Naive thymus-derived CD8-positive, alpha-beta T cell (primary cell): ENCODE data around the gene PPM1L. TPM values are rescaled to one million over a fixed set of nuclear protein-coding genes. Genes with fewer than 3 reads are reported as not detected.
"Not testable (repeated sequence)": the region's sequence is repeated elsewhere in the genome, so short reads cannot be mapped to it uniquely, and the experiment has no call there.

Source experiments
- ATAC-seq, 2 donors: fragments of 150-1000 bp; cut with Tn5 transposase in 1 of 2; sonication (Bioruptor Pico), chemical (Tn5 transposase) in 1 of 2; 1 replicate in 1 of 2; 2 replicates in 1 of 2; pipeline ENCODE4 v1.10.0; 2021; ENCODE audit warnings: mild to moderate bottlenecking in 2 of 2, moderate library complexity in 2 of 2
- POLR2A ChIA-PET: fragments of 350-600 bp; sonication (Branson Sonifier 250); formaldehyde crosslinking; loops from one replicate; lab custom pipeline; 2021; ENCODE audit warnings: antibody characterized with exemption; lab: Charles Lee
- DNase-seq, 10 donors: peaks; one replicate each; pipeline versions ENCODE4 v3.0.0 to v3.0.0-alpha.2; 2020 to 2022
- H3K27ac Mint-ChIP-seq, 10 donors: one replicate each; pipeline ENCODE4 v1.8.0; 2020 to 2022; ENCODE audit warnings: mild to moderate bottlenecking in 10 of 10, mixed read lengths in 10 of 10, moderate library complexity in 4 of 10, inconsistent platforms in 1 of 10
- H3K27me3 Mint-ChIP-seq, 5 donors: one replicate each; pipeline ENCODE4 v1.8.0; 2021 to 2022; ENCODE audit warnings: mixed read lengths in 5 of 5
- H3K36me3 Mint-ChIP-seq, 3 donors: one replicate each; pipeline ENCODE4 v1.8.0; 2020 to 2022; ENCODE audit warnings: mixed read lengths in 3 of 3, mild to moderate bottlenecking in 2 of 3, inconsistent platforms in 1 of 3
- H3K4me1 Mint-ChIP-seq, 4 donors: one replicate each; pipeline ENCODE4 v1.8.0; 2021 to 2022; ENCODE audit warnings: mixed read lengths in 4 of 4
- H3K4me3 Mint-ChIP-seq, 10 donors: one replicate each; pipeline ENCODE4 v1.8.0; 2020 to 2022; ENCODE audit warnings: mild to moderate bottlenecking in 10 of 10, mixed read lengths in 10 of 10, moderate library complexity in 6 of 10, inconsistent platforms in 1 of 10
- H3K9me3 Mint-ChIP-seq, 9 donors: one replicate each; pipeline ENCODE4 v1.8.0; 2020 to 2022; ENCODE audit warnings: mixed read lengths in 9 of 9, mild to moderate bottlenecking in 3 of 9, inconsistent platforms in 1 of 9, moderate library complexity in 1 of 9
- polyA plus RNA-seq, 3 donors: library from polyadenylated mRNA; unstranded; fragments of 300-500 nt; fragmentation: Illumina TruSeq; gene quantifications; one replicate each; pipeline ENCODE4 v1.2.3, GENCODE V29; 2021
- total RNA-seq, 8 experiments: library from RNA in 2 of 8; stranded (reverse) in 2 of 8; gene quantifications; one replicate each; pipeline ENCODE4 v1.2.3 and lab custom pipeline; 2021 to 2026

PPM1L gene
- total and polyA plus RNA-seq, 5 experiments from 2014 or later, result 0.46 to 5.9 (median 1.9) TPM

- ATAC-seq (no peak), DNase-seq (no peak)
- H3K4me3 Mint-ChIP-seq, result no peak overlapping the region
- peaks cover 4 to 12% (median 8%) of the 10 kb centered on the region in 4 donors for H3K4me1 Mint-ChIP-seq
- no peak overlapping the region for H3K27ac Mint-ChIP-seq
- H3K9me3 Mint-ChIP-seq, result peaks cover 0 to 12% (median 4%) of the 10 kb centered on the region in 9 donors
- no peaks in the 10 kb centered on the region for H3K27me3 Mint-ChIP-seq
- peaks cover 0 to 7% (median 6%) of the 10 kb centered on the region in 3 donors for H3K36me3 Mint-ChIP-seq
- POLR2A ChIA-PET, result no interaction called here
These were observed 230.0 kb downstream of the PPM1L start for GRCh38 chr3:160986069-160986468.

GRCh38 chr3:160987982-160988964 lies 232.2 kb downstream of the PPM1L start:
- DNase-seq, result no peak
- POLR2A ChIA-PET, result no interaction called here
- Mint-ChIP-seq H3K4me1 (no peaks in the 10 kb centered on the region), H3K27me3 (no peaks in the 10 kb centered on the region), H3K9me3 (peaks cover 0 to 11% (median 4%) of the 10 kb centered on the region in 9 donors), H3K27ac (no peak overlapping the region), H3K4me3 (no peak overlapping the region), H3K36me3 (peaks cover 0 to 8% (median 7%) of the 10 kb centered on the region in 3 donors)
- no peak for ATAC-seq

GRCh38 chr3:160990446-160990845 lies 234.4 kb downstream of the PPM1L start:
- POLR2A ChIA-PET, result no interaction called here
- ATAC-seq (no peak), DNase-seq (no peak)
- Mint-ChIP-seq H3K4me1 (no peaks in the 10 kb centered on the region), H3K27ac (no peak overlapping the region), H3K4me3 (no peak overlapping the region), H3K9me3 (peaks cover 0 to 2% (median 0%) of the 10 kb centered on the region in 9 donors), H3K36me3 (peaks cover 0 to 6% (median 3%) of the 10 kb centered on the region in 3 donors), H3K27me3 (peaks cover 0 to 1% (median 0%) of the 10 kb centered on the region in 5 donors)

GRCh38 chr3:160992712-160993111 lies 236.7 kb downstream of the PPM1L start:
- no peak for DNase-seq
- ATAC-seq, result no peak
- Mint-ChIP-seq H3K9me3 (peaks cover 0 to 2% (median 0%) of the 10 kb centered on the region in 9 donors), H3K4me1 (no peaks in the 10 kb centered on the region), H3K36me3 (peaks cover 0 to 6% (median 3%) of the 10 kb centered on the region in 3 donors), H3K27me3 (peaks cover 0 to 1% (median 0%) of the 10 kb centered on the region in 5 donors), H3K27ac (no peak overlapping the region), H3K4me3 (no peak overlapping the region)
- POLR2A ChIA-PET, result no interaction called here

GRCh38 chr3:160996811-160997210 lies 240.8 kb downstream of the PPM1L start:
- peak overlapping the region in 1 of 10 donors; percentile 35 for H3K27ac Mint-ChIP-seq
- ATAC-seq, result no peak

GRCh38 chr3:160998581-160998980 lies 242.6 kb downstream of the PPM1L start:
- POLR2A ChIA-PET, result no interaction called here
- no peak for DNase-seq
- peaks cover 0 to 2% (median 0%) of the 10 kb centered on the region in 9 donors for H3K9me3 Mint-ChIP-seq
- no peak overlapping the region for H3K4me3 Mint-ChIP-seq
- H3K4me1 Mint-ChIP-seq, result peaks cover 4 to 11% (median 7%) of the 10 kb centered on the region in 4 donors
- peak overlapping the region in 2 of 10 donors; percentile 31 to 82 for H3K27ac Mint-ChIP-seq
- H3K36me3 Mint-ChIP-seq, result peaks cover 0 to 10% (median 1%) of the 10 kb centered on the region in 3 donors
- peaks cover 0 to 1% (median 0%) of the 10 kb centered on the region in 5 donors for H3K27me3 Mint-ChIP-seq
- ATAC-seq, result no peak

More at GRCh38 chr3:160996811-160997210, 240.8 kb downstream of the PPM1L start:
- H3K4me1 Mint-ChIP-seq, result peaks cover 4 to 11% (median 7%) of the 10 kb centered on the region in 4 donors
- POLR2A ChIA-PET, result no interaction called here
- peaks cover 0 to 2% (median 0%) of the 10 kb centered on the region in 9 donors for H3K9me3 Mint-ChIP-seq
- peaks cover 0 to 1% (median 0%) of the 10 kb centered on the region in 5 donors for H3K27me3 Mint-ChIP-seq
- peaks cover 0 to 10% (median 1%) of the 10 kb centered on the region in 3 donors for H3K36me3 Mint-ChIP-seq
- no peak overlapping the region for H3K4me3 Mint-ChIP-seq
- no peak for DNase-seq

GRCh38 chr3:160999274-160999673 lies 243.2 kb downstream of the PPM1L start:
- Mint-ChIP-seq H3K36me3 (peaks cover 0 to 10% (median 1%) of the 10 kb centered on the region in 3 donors), H3K9me3 (peaks cover 0 to 2% (median 0%) of the 10 kb centered on the region in 9 donors), H3K4me1 (peaks cover 4 to 11% (median 7%) of the 10 kb centered on the region in 4 donors), H3K27me3 (peaks cover 0 to 1% (median 0%) of the 10 kb centered on the region in 5 donors), H3K4me3 (peak overlapping the region in 1 of 10 donors; percentile 14), H3K27ac (peak overlapping the region in 6 of 10 donors; percentile 5 to 82 (median 44))
- POLR2A ChIA-PET, result no interaction called here
- peak in 4 of 10 donors; percentile 3 to 62 (median 40) for DNase-seq
- ATAC-seq, result peak; percentile 50 to 73

GRCh38 chr3:161008086-161008485 lies 252.1 kb downstream of the PPM1L start:
- no peaks in the 10 kb centered on the region for H3K4me1 Mint-ChIP-seq
- POLR2A ChIA-PET, result no interaction called here
- no peak overlapping the region for H3K27ac Mint-ChIP-seq
- H3K4me3 Mint-ChIP-seq, result no peak overlapping the region
- no peak for ATAC-seq
- no peak for DNase-seq
- no peaks in the 10 kb centered on the region for H3K27me3 Mint-ChIP-seq
- peaks cover 0 to 9% (median 3%) of the 10 kb centered on the region in 3 donors for H3K36me3 Mint-ChIP-seq
- H3K9me3 Mint-ChIP-seq, result peaks cover 0 to 24% (median 4%) of the 10 kb centered on the region in 9 donors

GRCh38 chr3:161010151-161010550 lies 254.1 kb downstream of the PPM1L start:
- H3K36me3 Mint-ChIP-seq, POLR2A ChIA-PET, H3K4me3 Mint-ChIP-seq, H3K27ac Mint-ChIP-seq, H3K4me1 Mint-ChIP-seq, ATAC-seq, DNase-seq, H3K27me3 Mint-ChIP-seq: not testable (repeated sequence)
- H3K9me3 Mint-ChIP-seq, result peaks cover 0 to 24% (median 6%) of the 10 kb centered on the region in 9 donors

GRCh38 chr3:161014843-161015749 lies 259.1 kb downstream of the PPM1L start:
- no peaks in the 10 kb centered on the region for H3K4me1 Mint-ChIP-seq
- H3K9me3 Mint-ChIP-seq, result peaks cover 0 to 25% (median 4%) of the 10 kb centered on the region in 9 donors
- no peak for DNase-seq
- no peak overlapping the region for H3K4me3 Mint-ChIP-seq
- ATAC-seq, result no peak
- POLR2A ChIA-PET, result no interaction called here
- no peaks in the 10 kb centered on the region for H3K36me3 Mint-ChIP-seq
- H3K27ac Mint-ChIP-seq, result no peak overlapping the region
- peaks cover 0 to 3% (median 0%) of the 10 kb centered on the region in 5 donors for H3K27me3 Mint-ChIP-seq

GRCh38 chr3:161016417-161017313 lies 260.6 kb downstream of the PPM1L start:
- POLR2A ChIA-PET, result no interaction called here
- H3K27me3 Mint-ChIP-seq, result peaks cover 0 to 3% (median 0%) of the 10 kb centered on the region in 5 donors
- ATAC-seq (no peak), DNase-seq (no peak)
- no peak overlapping the region for H3K4me3 Mint-ChIP-seq
- peaks cover 1 to 30% (median 9%) of the 10 kb centered on the region in 9 donors for H3K9me3 Mint-ChIP-seq
- H3K4me1 Mint-ChIP-seq, result no peaks in the 10 kb centered on the region
- no peaks in the 10 kb centered on the region for H3K36me3 Mint-ChIP-seq
- H3K27ac Mint-ChIP-seq, result no peak overlapping the region
